Lower leg skin (tissue), 4 donors: ENCODE measurements around the gene GASK1A. TPM values are rescaled to one million over a fixed set of nuclear protein-coding genes. Genes with fewer than 3 reads are reported as not detected.
A peak's percentile ranks its signal among the peaks of the same experiment; 100 is the strongest.
"Not testable (repeated sequence)": the region's sequence is repeated elsewhere in the genome, so short reads cannot be mapped to it uniquely, and the experiment has no call there.

ENCODE experiments used
- DNase-seq, 2 donors: peaks; one replicate each; pipeline ENCODE4 v3.0.0-alpha.2; 2019; ENCODE audit warnings: low spot score in 2 of 2
- H3K4me3 ChIP-seq: fragments of 200-600 bp; sonication (generic); 2 replicates; pipeline ENCODE4 v1.5.1; 2017; ENCODE audit warnings: mild to moderate bottlenecking, low read depth; ENCODE audit not compliant: poor library complexity, severe bottlenecking
- POLR2A ChIP-seq, 2 donors: fragments of 450-650 bp; IDR thresholded peaks; one replicate each; pipeline ENCODE4 v1.6.1; 2016 to 2017; ENCODE audit warnings: antibody characterized with exemption in 2 of 2, mild to moderate bottlenecking in 1 of 2, moderate library complexity in 1 of 2
- WGBS, 2 donors: methylation state at CpG; one replicate each; pipeline ENCODE4 v1.1.5; 2018; 5-methylcytosine and 5-hydroxymethylcytosine counted together
- intact Hi-C: fragments of 100-400 bp; cut with DNase I; formaldehyde crosslinking; loops from one replicate; pipeline ENCODE4 v1.15.0; 2023; ENCODE audit warnings: low total_unique reads
- total RNA-seq, 4 donors: library from RNA; depleted of rRNA; stranded (reverse); fragments of >200 nt; gene quantifications; one replicate each; pipeline ENCODE4 v1.1.0, GENCODE V29; 2016
- TF ChIP-seq, protein P1 (sequence below), 3 donors: fragments of 450-650 bp; IDR thresholded peaks; one replicate each; pipeline ENCODE4 v1.5.1; 2016; ENCODE audit warnings: antibody characterized with exemption in 3 of 3, mild to moderate bottlenecking in 3 of 3, moderate library complexity in 2 of 3

GASK1A gene
- total RNA-seq, 4 donors from 2014 or later: 1.4 to 5.6 (median 3.3) TPM

DNA sequence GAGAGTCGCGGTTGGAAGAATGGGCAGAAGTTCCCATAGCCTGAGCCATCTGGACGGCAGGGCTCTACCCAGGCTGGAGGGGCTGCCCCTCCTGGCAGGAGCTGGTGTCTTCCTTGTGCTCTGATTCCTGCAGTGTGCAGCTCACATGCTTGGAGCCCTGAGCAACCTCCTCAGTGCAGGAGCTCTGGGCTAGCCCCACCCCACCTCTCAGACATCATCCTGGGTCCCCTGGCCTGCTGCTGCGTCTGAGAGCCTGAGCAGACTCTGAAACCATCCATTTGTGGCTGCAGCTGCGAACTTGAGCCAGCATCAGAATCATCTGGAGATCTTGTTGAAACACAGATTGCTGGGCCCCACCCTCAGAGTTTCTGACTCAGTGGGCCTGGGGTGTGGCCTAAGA lies 84.0 kb downstream of the GASK1A start:
- TF ChIP-seq POLR2A (IDR thresholded peaks at IDR 0.05): no peak
- TF ChIP-seq, protein P1, sequence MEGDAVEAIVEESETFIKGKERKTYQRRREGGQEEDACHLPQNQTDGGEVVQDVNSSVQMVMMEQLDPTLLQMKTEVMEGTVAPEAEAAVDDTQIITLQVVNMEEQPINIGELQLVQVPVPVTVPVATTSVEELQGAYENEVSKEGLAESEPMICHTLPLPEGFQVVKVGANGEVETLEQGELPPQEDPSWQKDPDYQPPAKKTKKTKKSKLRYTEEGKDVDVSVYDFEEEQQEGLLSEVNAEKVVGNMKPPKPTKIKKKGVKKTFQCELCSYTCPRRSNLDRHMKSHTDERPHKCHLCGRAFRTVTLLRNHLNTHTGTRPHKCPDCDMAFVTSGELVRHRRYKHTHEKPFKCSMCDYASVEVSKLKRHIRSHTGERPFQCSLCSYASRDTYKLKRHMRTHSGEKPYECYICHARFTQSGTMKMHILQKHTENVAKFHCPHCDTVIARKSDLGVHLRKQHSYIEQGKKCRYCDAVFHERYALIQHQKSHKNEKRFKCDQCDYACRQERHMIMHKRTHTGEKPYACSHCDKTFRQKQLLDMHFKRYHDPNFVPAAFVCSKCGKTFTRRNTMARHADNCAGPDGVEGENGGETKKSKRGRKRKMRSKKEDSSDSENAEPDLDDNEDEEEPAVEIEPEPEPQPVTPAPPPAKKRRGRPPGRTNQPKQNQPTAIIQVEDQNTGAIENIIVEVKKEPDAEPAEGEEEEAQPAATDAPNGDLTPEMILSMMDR (IDR thresholded peaks at IDR 0.05): no peak
- no peak overlapping the region for H3K4me3 ChIP-seq
- no peak for DNase-seq
- WGBS, 2 donors: 92 to 94% methylated on average over 4 of the region's 5 CpGs
- intact Hi-C loops: no loop called here

GRCh38 chr3:43070670-43071069 lies 91.6 kb downstream of the GASK1A start:
- intact Hi-C loops, H3K4me3 ChIP-seq, DNase-seq: not testable (repeated sequence)
- WGBS, 2 donors: 96 to 97% methylated on average over 5 of the region's 5 CpGs

DNA sequence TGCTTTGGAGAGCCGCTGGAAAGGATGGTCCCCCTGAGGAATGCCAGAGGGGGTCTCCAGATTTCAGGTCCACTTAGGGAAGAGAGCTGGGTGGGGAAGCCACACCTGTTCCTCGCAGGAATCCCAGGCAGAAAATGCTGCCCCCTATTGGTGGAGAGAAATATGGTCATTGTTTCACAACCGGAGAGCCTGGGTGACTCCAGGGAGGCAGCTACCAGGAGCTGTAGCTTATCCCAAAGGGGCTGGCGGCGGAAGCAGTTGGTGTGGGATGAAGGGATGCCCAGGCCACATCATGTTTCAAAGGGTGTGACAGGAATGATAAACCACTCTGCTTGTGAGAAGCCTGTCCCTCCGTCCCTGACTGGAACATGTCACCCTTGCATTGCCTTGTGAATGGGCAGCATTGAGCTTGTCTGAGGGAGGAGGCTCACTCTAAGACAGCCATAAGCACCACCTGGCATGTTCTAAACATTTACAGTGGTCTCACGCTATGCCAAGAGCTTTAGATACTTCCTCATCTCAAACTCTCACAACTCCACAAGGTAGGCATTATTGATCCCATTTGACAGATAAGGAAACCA lies 92.3 kb downstream of the GASK1A start:
- intact Hi-C loops: no loop called here
- WGBS, 2 donors: 56 to 65% methylated on average over 7 of the region's 7 CpGs
- no peak overlapping the region for H3K4me3 ChIP-seq
- peak in 1 of 2 donors; percentile 63 for DNase-seq
- TF ChIP-seq, protein P1 (IDR thresholded peaks at IDR 0.05): no peak
- no peak for TF ChIP-seq POLR2A (IDR thresholded peaks at IDR 0.05)

DNA sequence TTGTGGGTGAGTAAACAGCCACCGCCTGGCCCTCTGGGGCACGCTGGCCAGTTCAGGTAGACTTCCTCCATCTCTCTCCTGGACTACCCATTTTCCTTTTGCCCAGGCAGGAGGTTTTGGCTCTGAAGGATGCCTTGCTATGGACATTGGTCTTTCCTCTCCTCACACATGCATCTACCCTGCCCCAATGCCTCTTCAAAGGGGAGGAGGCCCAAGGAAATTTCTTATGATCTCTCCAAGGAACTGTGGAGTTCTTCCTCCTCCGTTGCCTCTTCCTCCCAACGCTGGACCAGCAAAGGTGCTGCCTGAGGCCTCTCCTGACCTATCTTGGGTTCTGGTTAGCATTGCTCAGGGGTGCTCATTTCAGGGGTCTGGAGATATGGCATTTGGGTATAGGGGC lies 93.2 kb downstream of the GASK1A start:
- intact Hi-C loops: no loop called here
- DNase-seq: peak in 1 of 2 donors; percentile 18
- TF ChIP-seq POLR2A (IDR thresholded peaks at IDR 0.05): no peak
- TF ChIP-seq, protein P1 (IDR thresholded peaks at IDR 0.05): no peak
- H3K4me3 ChIP-seq: no peak overlapping the region
- 93 to 98% methylated on average over 4 of the region's 4 CpGs for WGBS, 2 donors

DNA sequence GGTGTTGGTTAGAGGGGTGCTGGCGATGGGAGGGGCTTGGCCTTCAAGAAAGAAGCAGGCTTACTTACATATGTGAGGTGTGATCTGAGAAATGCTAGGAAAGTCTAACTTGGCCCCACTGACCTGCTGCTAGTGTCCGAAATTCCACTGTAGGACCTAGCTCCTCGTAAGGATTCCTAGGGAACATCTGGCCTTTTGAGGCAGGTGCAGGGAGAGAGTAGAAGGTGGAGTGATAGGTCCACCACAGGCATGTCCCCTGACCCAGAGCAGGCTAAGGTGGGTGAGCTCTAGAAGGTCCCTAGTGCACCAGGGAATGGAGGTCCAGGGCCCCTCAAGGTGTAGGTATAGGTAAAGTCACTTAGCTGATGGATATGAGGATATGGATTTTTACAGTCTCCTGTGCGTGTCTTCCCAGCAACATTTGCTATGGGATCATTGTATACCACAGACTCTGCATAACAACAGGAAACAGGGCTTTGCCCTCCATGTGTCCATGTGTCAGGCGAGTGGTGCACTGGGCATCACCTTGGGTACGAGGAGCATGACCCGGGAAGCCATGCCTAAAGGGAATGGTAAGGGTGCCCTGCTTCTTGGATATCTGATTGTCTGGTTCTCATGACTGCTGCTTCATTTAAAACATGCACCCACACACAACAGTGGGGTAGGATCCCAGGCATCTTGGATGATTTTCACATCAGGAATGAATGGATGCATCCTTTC lies 94.2 kb downstream of the GASK1A start:
- peak in 1 of 2 donors; percentile 21 for DNase-seq
- intact Hi-C loops: no loop called here
- WGBS, 2 donors: 86 to 89% methylated on average over 7 of the region's 7 CpGs
- no peak overlapping the region for H3K4me3 ChIP-seq
- TF ChIP-seq POLR2A (IDR thresholded peaks at IDR 0.05): no peak
- TF ChIP-seq, protein P1 (IDR thresholded peaks at IDR 0.05): no peak

GRCh38 chr3:43073836-43074220 lies 94.7 kb downstream of the GASK1A start:
- H3K4me3 ChIP-seq: no peak overlapping the region
- no peak for TF ChIP-seq POLR2A (IDR thresholded peaks at IDR 0.05)
- TF ChIP-seq, protein P1 (IDR thresholded peaks at IDR 0.05): no peak
- WGBS, 2 donors: 83 to 85% methylated on average over 5 of the region's 5 CpGs
- intact Hi-C loops: no loop called here
- DNase-seq: peak in 1 of 2 donors; percentile 59
